K562 (cell line): ENCODE measurements around the gene CUX1. TPM values are rescaled to one million over a fixed set of nuclear protein-coding genes. Genes with fewer than 3 reads are reported as not detected.

Source experiments
- ARNT ChIP-seq, 2 experiments: fragments of 450-650 bp; IDR thresholded peaks; 2 replicates each; pipeline ENCODE4 v1.6.1; 2016; ENCODE audit warnings: mild to moderate bottlenecking in 1 of 2
- BRCA1 ChIP-seq, 2 experiments: fragments of 450-650 bp in 1 of 2; sonication (generic) in 1 of 2; formaldehyde crosslinking in 1 of 2; IDR thresholded peaks; 2 replicates each; pipeline versions ENCODE4 v1.5.0 to v1.6.1; 2017 to 2020; ENCODE audit warnings: mild to moderate bottlenecking in 1 of 2, missing genetic modification reagents in 1 of 2
- CEBPG ChIP-seq, 3 experiments: fragments of 200-800 bp in 1 of 3; sonication (Bioruptor generic) in 1 of 3; sonication (generic) in 1 of 3; formaldehyde crosslinking in 1 of 3; IDR thresholded peaks in 2 of 3; conservative IDR thresholded peaks in 1 of 3; 2 replicates each; pipeline versions ENCODE4 v1.6.1 to v1.8.0; 2016 to 2022; ENCODE audit warnings: missing compliant biosample characterization in 2 of 3, missing genetic modification characterization in 2 of 3, mild to moderate bottlenecking in 1 of 3, missing genetic modification reagents in 1 of 3
- FOXP1 ChIP-seq: sonication (generic); formaldehyde crosslinking; IDR thresholded peaks from 2 replicates; pipeline ENCODE4 v1.8.0; 2022; ENCODE audit warnings: mild to moderate bottlenecking, missing genetic modification reagents
- JUNB ChIP-seq: fragments of 450-650 bp; formaldehyde crosslinking; conservative IDR thresholded peaks from 2 replicates; pipeline ENCODE4 v1.4.0; 2020; ENCODE audit warnings: mild to moderate bottlenecking
- KLF1 ChIP-seq: fragments of 450-650 bp; IDR thresholded peaks from 2 replicates; pipeline ENCODE4 v1.6.1; 2016; ENCODE audit warnings: missing genetic modification characterization, missing compliant biosample characterization
- NR4A1 ChIP-seq, 2 experiments: fragments of 250-450 bp in 1 of 2; fragments of 450-650 bp in 1 of 2; sonication (Bioruptor Pico) in 1 of 2; IDR thresholded peaks; 2 replicates each; pipeline versions ENCODE4 v1.4.0 to v1.6.1; 2016 to 2020; ENCODE audit warnings: mild to moderate bottlenecking in 2 of 2, missing compliant biosample characterization in 1 of 2, missing genetic modification characterization in 1 of 2, moderate library complexity in 1 of 2
- RBM39 ChIP-seq: fragments of 200-400 bp; formaldehyde crosslinking; optimal IDR thresholded peaks from 2 replicates; pipeline ENCODE3; 2018; ENCODE audit warnings: low read depth, low read length
- SAFB2 ChIP-seq: fragments of 200-400 bp; formaldehyde crosslinking; IDR thresholded peaks from 2 replicates; pipeline ENCODE4 v1.6.1; 2018; ENCODE audit warnings: borderline replicate concordance, low read length, low read depth, moderate library complexity; ENCODE audit not compliant: severe bottlenecking
- SNRNP70 ChIP-seq: fragments of 200-400 bp; formaldehyde crosslinking; optimal IDR thresholded peaks from 2 replicates; pipeline ENCODE3; 2017; ENCODE audit warnings: low read depth, low read length
- SRSF7 ChIP-seq: fragments of 200-400 bp; formaldehyde crosslinking; optimal IDR thresholded peaks from 2 replicates; pipeline ENCODE3; 2017; ENCODE audit warnings: mild to moderate bottlenecking, low read depth, low read length
- ZBTB17 ChIP-seq: fragments of 450-650 bp; formaldehyde crosslinking; IDR thresholded peaks from 2 replicates; pipeline ENCODE4 v1.4.0; 2020; ENCODE audit warnings: mild to moderate bottlenecking
- ZKSCAN1 ChIP-seq: fragments of 150-350 bp; IDR thresholded peaks from 2 replicates; pipeline ENCODE4 v1.6.1; 2016; ENCODE audit warnings: low read depth, low read length
- ZNF511 ChIP-seq: sonication (generic); formaldehyde crosslinking; IDR thresholded peaks from 2 replicates; pipeline ENCODE4 v1.8.0; 2022; ENCODE audit warnings: mild to moderate bottlenecking, missing genetic modification reagents
- ZNF639 ChIP-seq, 2 experiments: fragments of 200-800 bp in 1 of 2; sonication (Bioruptor generic) in 1 of 2; sonication (generic) in 1 of 2; formaldehyde crosslinking in 1 of 2; IDR thresholded peaks in 1 of 2; conservative IDR thresholded peaks in 1 of 2; 2 replicates each; pipeline versions ENCODE4 v1.5.0 to v1.6.1; 2016 to 2020; ENCODE audit warnings: missing compliant biosample characterization in 1 of 2, missing genetic modification characterization in 1 of 2, missing genetic modification reagents in 1 of 2
- ZNF79 ChIP-seq: fragments of 250-450 bp; sonication (Bioruptor Pico); IDR thresholded peaks from 2 replicates; pipeline ENCODE4 v1.4.0; 2020; ENCODE audit warnings: low read depth, mild to moderate bottlenecking, moderate library complexity
- polyA plus RNA-seq, 8 experiments: library from polyadenylated mRNA; depleted of rRNA in 4 of 8; stranded (reverse) in 5 of 8; unstranded in 3 of 8; fragments of >200 nt; fragmentation: Nextera tagmentation in 2 of 8; fragmentation: Illumina TruSeq in 1 of 8; extraction: Ambion mirVana in 2 of 8; extraction: Trizol in 1 of 8; gene quantifications; 2 replicates each; pipeline versions ENCODE4 v1.2.1 to v1.2.3, GENCODE V29; 2011 to 2014; ENCODE audit warnings: inconsistent platforms in 1 of 8, missing spikeins in 1 of 8
- total RNA-seq, 7 experiments: library from RNA; depleted of rRNA in 6 of 7; stranded (reverse); fragments of >200 nt in 6 of 7; fragmentation: Illumina TruSeq in 2 of 7; extraction: Trizol in 2 of 7; gene quantifications; 2 replicates each; pipeline versions ENCODE4 v1.2.1 to v1.2.3, GENCODE V29; 2011 to 2021; ENCODE audit warnings: low replicate concordance in 1 of 7
- TF ChIP-seq, protein P1 (sequence below): fragments of 200-800 bp; sonication (Bioruptor generic); IDR thresholded peaks from 2 replicates; pipeline ENCODE4 v1.6.1; 2017; ENCODE audit warnings: missing genetic modification characterization, missing compliant biosample characterization
- TF ChIP-seq, protein P2 (sequence below): fragments of 250-450 bp; sonication (Bioruptor Pico); IDR thresholded peaks from 2 replicates; pipeline ENCODE4 v1.5.0; 2021; ENCODE audit warnings: mild to moderate bottlenecking, moderate library complexity

CUX1 gene
- total and polyA plus RNA-seq, 9 of the 15 experiments (the other 6 are each of a cell fraction or from before 2014, with no cell fraction given) = 3.6 to 55.3 (median 25.2) TPM

- TF ChIP-seq SRSF7 (no peak), CEBPG (CRISPR knock-in tag; IDR thresholded peaks at IDR 0.05) (no peak), CEBPG (tag; conservative IDR thresholded peaks at IDR 0.05 in 1 of 2, IDR thresholded peaks at IDR 0.05 in 1 of 2) (no peak), ZNF639 (CRISPR knock-in tag; conservative IDR thresholded peaks at IDR 0.05 in 1 of 2, IDR thresholded peaks at IDR 0.05 in 1 of 2) (0 out of 4 replicates have a peak, but pooled peaks of 1 of the 2 experiments have one; percentile 66), SAFB2 (no peak), RBM39 (no peak), NR4A1 (CRISPR knock-in tag; IDR thresholded peaks at IDR 0.05) (no peak), NR4A1 (tag; IDR thresholded peaks at IDR 0.05) (peak; percentile 52), FOXP1 (CRISPR knock-in tag) (0 out of 2 replicates have a peak, but pooled peaks have one; percentile 50), ARNT (IDR thresholded peaks at IDR 0.05) (peak in 1 of 2 experiments; percentile 68; a peak in 1 of 4 replicates), JUNB (CRISPR knock-in tag) (no peak), ZNF79 (CRISPR knock-in tag) (no peak), ZKSCAN1 (peak; percentile 52; the same call in 1 of the 2 replicates), SNRNP70 (no peak), BRCA1 (IDR thresholded peaks at IDR 0.05) (no peak), BRCA1 (CRISPR knock-in tag; IDR thresholded peaks at IDR 0.05) (no peak), KLF1 (tag) (peak; percentile 70; the same call in 1 of the 2 replicates), ZBTB17 (CRISPR knock-in tag) (no peak), ZNF511 (CRISPR knock-in tag) (peak; percentile 40; the same call in 1 of the 2 replicates)
- TF ChIP-seq, protein P1, sequence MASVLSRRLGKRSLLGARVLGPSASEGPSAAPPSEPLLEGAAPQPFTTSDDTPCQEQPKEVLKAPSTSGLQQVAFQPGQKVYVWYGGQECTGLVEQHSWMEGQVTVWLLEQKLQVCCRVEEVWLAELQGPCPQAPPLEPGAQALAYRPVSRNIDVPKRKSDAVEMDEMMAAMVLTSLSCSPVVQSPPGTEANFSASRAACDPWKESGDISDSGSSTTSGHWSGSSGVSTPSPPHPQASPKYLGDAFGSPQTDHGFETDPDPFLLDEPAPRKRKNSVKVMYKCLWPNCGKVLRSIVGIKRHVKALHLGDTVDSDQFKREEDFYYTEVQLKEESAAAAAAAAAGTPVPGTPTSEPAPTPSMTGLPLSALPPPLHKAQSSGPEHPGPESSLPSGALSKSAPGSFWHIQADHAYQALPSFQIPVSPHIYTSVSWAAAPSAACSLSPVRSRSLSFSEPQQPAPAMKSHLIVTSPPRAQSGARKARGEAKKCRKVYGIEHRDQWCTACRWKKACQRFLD (CRISPR knock-in tag) = peak; percentile 83
- TF ChIP-seq, protein P2, sequence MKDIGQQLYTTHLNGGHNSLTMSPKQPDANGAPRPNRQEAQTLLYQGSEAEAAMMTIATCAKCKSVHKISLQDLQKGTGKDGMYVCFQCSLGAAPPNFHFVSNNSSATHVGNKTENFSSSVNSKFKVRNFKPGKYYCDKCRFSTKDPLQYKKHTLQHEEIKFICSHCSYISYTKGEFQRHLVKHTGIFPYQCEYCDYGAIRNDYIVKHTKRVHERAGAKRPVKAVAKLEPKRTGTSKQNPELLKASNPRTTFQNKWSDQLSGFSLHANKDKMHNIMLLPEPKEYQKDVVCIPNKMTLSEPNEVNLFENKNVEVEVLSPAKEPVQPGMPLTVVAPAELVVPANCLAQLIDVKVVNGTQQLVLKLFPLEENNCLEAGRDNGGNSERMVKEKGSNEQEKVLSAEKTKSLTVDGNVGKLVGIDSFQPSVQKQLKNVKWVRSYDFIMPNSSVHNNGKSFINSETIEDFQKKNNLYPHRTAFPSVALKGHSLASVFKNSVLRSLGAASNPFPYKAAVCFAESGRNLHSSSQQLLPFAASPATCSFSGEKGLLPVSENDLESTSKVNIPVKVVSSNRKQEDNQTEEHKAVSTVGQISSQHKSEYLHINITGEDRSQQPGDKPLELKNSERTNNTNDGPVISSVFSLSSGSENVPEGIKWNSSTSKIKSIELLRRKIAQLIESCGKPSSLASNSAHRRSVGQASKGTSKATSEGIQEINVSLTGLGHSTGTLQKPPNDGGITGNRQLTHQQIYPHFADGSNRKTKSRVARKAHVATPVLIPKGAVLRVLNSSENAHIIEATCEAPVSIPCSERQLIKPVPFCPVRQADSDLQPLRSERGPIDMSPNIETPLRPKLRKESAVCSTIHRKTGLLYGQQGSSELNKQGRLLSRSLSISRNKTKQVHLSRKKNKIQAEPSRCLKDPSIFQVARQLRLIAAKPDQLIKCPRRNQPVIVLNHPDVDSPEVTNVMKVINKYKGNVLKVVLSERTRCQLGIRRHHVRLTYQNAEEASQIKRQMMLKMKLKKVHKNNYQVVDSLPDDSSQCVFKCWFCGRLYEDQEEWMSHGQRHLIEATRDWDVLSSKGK (CRISPR knock-in tag) = no peak
Observed at GRCh38 chr7:101902680-101903514, 85.5 kb downstream of the CUX1 start (continued).
